GM21360 (cell line): Measurements from ENCODE around the gene PTPRN2.
"Not testable (repeated sequence)": the region's sequence is repeated elsewhere in the genome, so short reads cannot be mapped to it uniquely, and the experiment has no call there.

Source experiments
- ATAC-seq: cut with Tn5 transposase; IDR thresholded peaks from one replicate; pipeline ENCODE4 v1.9.1; 2021; ENCODE audit warnings: mild to moderate bottlenecking, moderate library complexity; ENCODE audit not compliant: unreplicated experiment

PTPRN2 gene

GRCh38 chr7:158204453-158204852, 383.2 kb downstream of the PTPRN2 start:
- no peak for ATAC-seq

DNA sequence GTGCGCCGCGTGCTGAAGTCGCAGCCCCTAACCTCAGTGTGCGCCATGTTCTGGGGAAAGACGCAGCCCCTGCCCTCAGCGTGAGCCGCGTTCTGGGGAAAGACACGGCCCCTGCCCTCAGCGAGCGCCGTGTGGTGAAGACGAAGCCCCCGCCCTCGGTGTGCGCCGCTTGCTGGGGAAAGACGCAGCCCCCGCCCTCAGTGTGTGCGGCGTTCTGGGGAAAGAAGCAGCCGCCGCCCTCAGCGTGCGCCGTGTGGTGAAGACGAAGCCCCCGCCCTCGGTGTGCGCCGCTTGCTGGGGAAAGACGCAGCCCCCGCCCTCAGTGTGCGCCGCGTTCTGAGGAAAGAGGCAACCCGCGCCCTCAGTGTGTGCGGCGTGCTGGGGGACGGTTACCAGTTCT, 383.7 kb downstream of the PTPRN2 start:
- ATAC-seq, result not testable (repeated sequence)

DNA sequence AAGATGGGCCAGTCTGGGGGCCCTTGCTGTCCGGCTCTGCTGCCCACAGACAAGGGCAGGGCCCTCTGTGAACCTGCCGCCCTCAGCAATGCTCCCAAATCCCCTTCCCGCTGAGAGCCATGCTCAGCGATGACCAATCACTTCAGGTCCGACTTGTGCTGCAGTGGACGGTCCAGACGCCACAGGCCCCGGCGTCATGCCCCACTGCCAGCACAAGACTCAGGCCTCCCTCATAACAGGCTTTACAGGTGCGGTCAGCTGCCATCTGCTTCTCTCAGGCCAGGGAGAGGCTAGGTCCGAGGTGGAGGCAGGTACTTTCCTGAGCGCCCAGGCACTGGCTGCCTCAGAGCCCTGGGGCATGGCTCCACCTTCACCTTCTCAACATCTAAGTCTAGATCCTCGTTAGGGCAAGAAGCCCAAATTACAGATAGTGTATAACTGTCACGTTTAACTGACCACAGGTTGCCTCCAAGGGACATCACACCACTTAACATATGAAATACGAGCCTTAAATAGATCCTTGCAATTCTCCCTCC, 393.2 kb downstream of the PTPRN2 start:
- ATAC-seq, result no peak

GRCh38 chr7:158193446-158193845, 394.2 kb downstream of the PTPRN2 start:
- ATAC-seq, result no peak

- no peak for ATAC-seq
Measured at GRCh38 chr7:158192956-158193355, 394.7 kb downstream of the PTPRN2 start.

DNA sequence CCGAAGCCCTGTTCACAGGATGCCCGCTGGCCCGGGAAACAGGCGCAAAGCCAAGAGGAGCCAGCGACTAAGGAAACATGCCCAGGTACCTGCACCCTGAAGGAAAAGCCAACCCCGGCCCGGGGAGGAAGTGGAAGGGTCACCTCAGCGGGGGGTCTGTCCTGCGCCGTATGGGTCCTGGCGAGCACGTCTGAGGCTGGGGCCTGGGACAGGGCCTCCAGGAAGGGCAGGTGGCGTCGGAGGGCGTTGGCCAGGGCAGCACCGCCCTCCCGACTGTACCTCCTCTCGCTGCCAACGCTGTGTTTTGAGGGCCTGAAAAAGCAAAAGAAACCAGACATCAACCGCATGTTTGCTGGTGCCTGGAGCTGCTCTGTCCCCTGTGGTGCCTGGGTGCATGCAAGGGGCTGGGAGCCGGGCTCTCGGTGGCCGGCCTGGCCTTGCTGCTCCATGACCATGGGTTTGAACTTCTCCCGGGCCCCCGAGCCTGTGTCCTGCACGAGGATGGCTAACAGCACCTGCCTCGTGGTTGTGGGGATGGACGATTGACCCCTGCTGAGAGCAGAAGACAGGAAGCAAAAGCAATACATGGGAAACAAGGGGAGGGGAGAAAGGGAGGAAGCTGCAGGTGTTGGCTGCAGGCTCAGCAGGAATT, 395.3 kb downstream of the PTPRN2 start:
- ATAC-seq, result no peak

DNA sequence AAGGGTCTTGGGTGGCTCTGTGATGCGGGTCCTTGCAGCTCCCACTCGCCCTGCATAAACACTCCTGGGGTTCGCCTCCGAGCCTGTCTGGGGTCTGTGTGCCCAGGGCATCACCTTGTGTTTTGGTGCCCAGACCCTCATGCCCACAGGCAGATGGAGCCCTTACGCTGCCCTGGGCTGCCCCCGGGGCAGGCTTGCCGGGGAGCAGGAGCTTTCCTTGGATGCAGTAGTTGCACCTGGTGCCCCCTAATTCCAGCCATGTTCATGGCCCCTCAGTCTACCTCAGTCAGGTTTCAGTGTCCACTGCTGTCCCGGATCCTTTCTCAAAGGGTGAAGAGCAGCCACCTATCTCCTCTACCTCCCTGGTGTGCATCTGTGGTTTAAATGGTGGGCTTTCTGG, 396.0 kb downstream of the PTPRN2 start:
- no peak for ATAC-seq

DNA sequence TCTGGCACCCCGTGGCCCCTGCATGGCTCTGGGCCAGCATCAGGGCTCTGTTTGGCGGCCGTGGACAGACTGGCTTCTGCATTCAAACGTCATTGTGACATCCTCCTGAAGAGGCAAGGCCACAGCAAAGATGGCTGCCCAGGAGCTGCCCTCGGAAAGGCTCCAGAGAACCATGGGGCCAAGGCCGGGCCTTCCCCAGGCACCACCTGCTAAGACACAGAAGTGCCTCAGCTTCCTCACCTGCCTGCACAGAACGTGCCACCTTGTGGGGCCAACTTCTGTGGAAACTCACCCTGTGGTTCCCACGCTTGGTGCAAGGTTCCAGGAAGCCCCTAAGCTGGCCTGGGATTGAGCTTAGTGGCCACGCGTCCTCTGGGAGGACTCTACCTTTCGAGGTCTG, 396.9 kb downstream of the PTPRN2 start:
- no peak for ATAC-seq

GRCh38 chr7:158188676-158189075, 398.9 kb downstream of the PTPRN2 start:
- ATAC-seq, result no peak

GRCh38 chr7:158187694-158187994, 400.0 kb downstream of the PTPRN2 start:
- no peak for ATAC-seq

DNA sequence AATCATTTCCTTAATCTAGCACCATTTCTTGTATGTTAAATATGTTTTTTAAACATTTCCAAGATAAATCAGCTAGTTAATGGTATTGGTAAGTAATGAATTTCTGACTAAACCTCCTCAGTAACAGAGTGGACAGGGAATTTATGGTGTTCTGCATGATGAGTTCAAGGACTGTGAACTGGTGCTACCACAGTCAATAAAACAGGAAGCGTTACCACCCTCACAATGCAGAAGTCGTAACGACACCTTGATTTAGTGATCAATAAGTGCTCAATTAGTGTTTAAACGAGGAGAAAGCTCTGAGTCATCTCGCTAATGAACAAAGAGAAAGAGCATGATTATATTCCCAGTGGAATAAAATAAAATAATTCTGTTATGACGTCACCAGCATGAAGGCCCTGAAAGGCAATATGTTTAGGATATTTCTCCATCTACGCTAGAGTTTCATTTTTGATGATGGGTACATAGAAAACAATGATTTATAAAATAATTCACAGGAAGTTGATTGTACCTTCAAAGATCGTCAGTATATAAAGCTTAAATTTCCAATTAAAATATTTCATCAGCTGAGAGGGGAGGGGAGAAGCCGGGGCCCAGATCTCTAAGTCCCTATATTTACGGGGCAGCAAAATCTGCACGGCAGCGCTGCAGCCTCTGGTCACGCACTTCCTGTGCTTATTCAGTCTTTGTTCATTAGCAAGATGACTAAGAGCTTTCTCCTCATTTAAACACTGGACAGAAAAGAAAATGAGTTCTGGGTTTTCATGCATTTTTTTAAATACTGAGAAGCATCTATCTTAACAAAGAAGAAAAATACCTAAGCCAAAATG, 400.5 kb downstream of the PTPRN2 start:
- no peak for ATAC-seq

GRCh38 chr7:158186406-158186805, 401.2 kb downstream of the PTPRN2 start:
- ATAC-seq, result no peak

- ATAC-seq, result no peak
Measured at GRCh38 chr7:158185653-158186052, 402.0 kb downstream of the PTPRN2 start.

- no peak for ATAC-seq
Measured at GRCh38 chr7:158183431-158183830, 404.2 kb downstream of the PTPRN2 start.

GRCh38 chr7:158176561-158177173, 411.0 kb downstream of the PTPRN2 start:
- ATAC-seq, result no peak

GRCh38 chr7:158175779-158176178, 411.8 kb downstream of the PTPRN2 start:
- ATAC-seq, result no peak

GRCh38 chr7:158174947-158175346, 412.7 kb downstream of the PTPRN2 start:
- no peak for ATAC-seq

DNA sequence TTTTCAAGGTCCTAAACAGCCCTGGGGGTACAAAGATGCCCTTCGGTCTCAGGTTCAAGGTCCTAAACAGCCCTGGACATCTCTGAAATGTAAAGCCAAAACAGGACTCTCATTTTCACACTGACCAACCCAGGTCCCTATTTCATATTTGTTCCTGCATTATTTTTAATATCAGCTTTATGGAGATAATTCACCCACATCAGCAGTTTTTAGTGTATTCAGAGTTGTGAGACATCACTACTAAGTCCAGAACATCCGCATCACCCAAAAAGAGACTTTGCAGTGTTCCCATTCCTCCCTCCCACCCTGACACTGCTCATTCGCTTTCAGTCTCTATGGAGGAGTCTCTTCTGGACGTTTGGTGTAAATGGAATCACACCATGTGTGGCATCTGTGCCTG, 420.2 kb downstream of the PTPRN2 start:
- no peak for ATAC-seq

GRCh38 chr7:158166386-158167340, 421.0 kb downstream of the PTPRN2 start:
- no peak for ATAC-seq

DNA sequence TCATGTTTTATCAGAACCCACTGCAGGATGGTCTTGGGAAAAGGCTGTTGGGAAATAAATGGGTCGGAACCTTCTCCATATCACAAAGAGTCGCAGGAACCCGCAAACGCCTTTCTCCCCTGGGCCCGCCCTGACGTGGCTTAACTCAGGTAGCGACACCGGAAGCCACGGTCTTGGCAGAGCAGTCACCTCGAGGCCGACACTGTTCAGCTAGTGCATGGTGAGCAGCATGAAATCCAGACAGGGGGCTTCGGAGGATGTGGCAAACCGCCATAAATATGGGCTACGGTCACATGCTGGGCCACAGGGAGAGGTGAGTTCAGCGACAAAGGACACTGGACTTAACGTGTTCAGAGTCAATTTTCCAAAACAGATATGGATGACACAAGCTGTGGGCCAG, 421.9 kb downstream of the PTPRN2 start:
- no peak for ATAC-seq
